DND-41 (cell line): ENCODE results near the gene DIAPH1.

ENCODE experiments used
- ATAC-seq: fragments of 200-7000 bp; cut with Tn5 transposase; 3 replicates; pipeline ENCODE4 v1.9.1; 2021; ENCODE audit warnings: low read depth; ENCODE audit not compliant: insufficient read depth
- DNase-seq: peaks from one replicate; pipeline ENCODE4 v3.0.0-alpha.2; 2020
- H2AFZ ChIP-seq: 2 replicates; pipeline ENCODE4 v1.6.0; 2012; ENCODE audit warnings: low read depth, low read length
- H3K27ac ChIP-seq: 2 replicates; pipeline ENCODE4 v1.5.1; 2012; ENCODE audit warnings: low read length, inconsistent platforms
- H3K27me3 ChIP-seq: fragments of 200-600 bp; sonication (generic); 2 replicates; pipeline ENCODE4 v1.6.0; 2012; ENCODE audit warnings: low read length, mild to moderate bottlenecking, inconsistent platforms; ENCODE audit not compliant: insufficient read depth, poor library complexity
- H3K36me3 ChIP-seq: 2 replicates; pipeline ENCODE4 v1.5.1; 2012; ENCODE audit warnings: low read length, inconsistent platforms; ENCODE audit not compliant: insufficient read depth
- H3K4me1 ChIP-seq: 2 replicates; pipeline ENCODE4 v1.5.1; 2012; ENCODE audit warnings: mild to moderate bottlenecking, low read length; ENCODE audit not compliant: insufficient read depth
- H3K4me2 ChIP-seq: 2 replicates; pipeline ENCODE4 v1.6.0; 2012; ENCODE audit warnings: mild to moderate bottlenecking, moderate library complexity, low read length, inconsistent platforms; ENCODE audit not compliant: insufficient read depth
- H3K4me3 ChIP-seq, 2 experiments: fragments of 200-600 bp in 1 of 2; shearing (Covaris generic) in 1 of 2; 2 replicates each; pipeline ENCODE4 v1.5.1; 2012 to 2016; ENCODE audit warnings: inconsistent platforms in 2 of 2, low read length in 2 of 2, mild to moderate bottlenecking in 2 of 2, low read depth in 1 of 2, moderate library complexity in 1 of 2
- H3K79me2 ChIP-seq: 2 replicates; pipeline ENCODE4 v1.6.0; 2012; ENCODE audit warnings: low read length, inconsistent platforms; ENCODE audit not compliant: insufficient read depth
- H3K9ac ChIP-seq: 2 replicates; pipeline ENCODE4 v1.6.0; 2012; ENCODE audit warnings: low read depth, mild to moderate bottlenecking, inconsistent platforms, low read length, moderate library complexity
- H3K9me3 ChIP-seq: 2 replicates; pipeline ENCODE4 v1.5.1; 2012; ENCODE audit warnings: low read length, moderate library complexity, mild to moderate bottlenecking, inconsistent platforms; ENCODE audit not compliant: insufficient read depth, severe bottlenecking
- H4K20me1 ChIP-seq: 2 replicates; pipeline ENCODE4 v1.6.0; 2012; ENCODE audit warnings: low read length; ENCODE audit not compliant: insufficient read depth
- CTCF ChIP-seq: IDR thresholded peaks from 2 replicates; pipeline ENCODE4 v1.5.1; 2012; ENCODE audit warnings: borderline replicate concordance, low read length, moderate library complexity, mild to moderate bottlenecking; ENCODE audit not compliant: poor library complexity, severe bottlenecking; ENCODE audit errors: extremely low read depth
- EZH2 ChIP-seq: IDR thresholded peaks from 3 replicates; pipeline ENCODE4 v1.6.1; 2012; ENCODE audit warnings: borderline replicate concordance, low read depth, mild to moderate bottlenecking, moderate library complexity, low read length, inconsistent platforms; ENCODE audit not compliant: severe bottlenecking

DIAPH1 gene

GRCh38 chr5:141529873-141530272 is 88.9 kb downstream of the DIAPH1 start:
- H3K9ac ChIP-seq, result no peak overlapping the region
- no peak for TF ChIP-seq CTCF
- TF ChIP-seq EZH2, result no peak
- H3K79me2 ChIP-seq, result no peaks in the 10 kb centered on the region
- H3K36me3 ChIP-seq, result peaks cover 100% of the 10 kb centered on the region
- H3K9me3 ChIP-seq, result no peaks in the 10 kb centered on the region
- no peaks in the 10 kb centered on the region for H4K20me1 ChIP-seq
- DNase-seq (no peak), ATAC-seq (no peak)
- no peak overlapping the region for H2AFZ ChIP-seq
- no peak overlapping the region for H3K4me2 ChIP-seq
- no peak overlapping the region for H3K27ac ChIP-seq
- H3K4me1 ChIP-seq, result no peaks in the 10 kb centered on the region
- no peak overlapping the region for H3K4me3 ChIP-seq
- no peaks in the 10 kb centered on the region for H3K27me3 ChIP-seq

DNA sequence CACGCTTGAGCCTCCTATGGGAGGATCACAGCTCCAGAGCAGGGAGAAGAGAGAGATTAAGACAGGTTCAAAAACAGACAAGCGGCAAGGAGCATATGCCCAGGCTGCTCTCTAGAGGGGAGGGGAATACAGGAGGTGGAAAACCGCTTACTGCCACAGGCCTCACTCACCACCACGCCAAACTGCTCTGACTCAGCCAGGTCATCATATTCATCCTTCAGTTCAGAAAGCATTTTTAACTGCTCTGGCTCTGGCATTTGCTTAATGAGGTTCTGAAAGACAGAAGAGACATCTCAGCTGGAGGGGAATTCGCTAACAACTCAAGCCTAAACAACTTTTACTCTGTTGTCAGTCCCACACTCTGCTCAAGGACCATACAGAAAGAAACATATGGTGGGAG is 89.8 kb downstream of the DIAPH1 start:
- Histone ChIP-seq H3K4me2 (no peak overlapping the region), H3K79me2 (no peaks in the 10 kb centered on the region), H3K36me3 (peaks cover 100% of the 10 kb centered on the region), H3K27me3 (no peaks in the 10 kb centered on the region), H3K27ac (no peak overlapping the region), H3K9ac (no peak overlapping the region), H3K4me3 (no peak overlapping the region), H4K20me1 (no peaks in the 10 kb centered on the region), H3K9me3 (no peaks in the 10 kb centered on the region), H3K4me1 (no peaks in the 10 kb centered on the region), H2AFZ (no peak overlapping the region)
- TF ChIP-seq CTCF (no peak), EZH2 (no peak)
- ATAC-seq (no peak), DNase-seq (no peak)

GRCh38 chr5:141528291-141528984 is 90.4 kb downstream of the DIAPH1 start:
- H3K4me2 ChIP-seq, result no peak overlapping the region

More at GRCh38 chr5:141528291-141528984, 90.4 kb downstream of the DIAPH1 start:
- ATAC-seq (no peak), DNase-seq (no peak)
- no peaks in the 10 kb centered on the region for H4K20me1 ChIP-seq
- no peak overlapping the region for H3K4me3 ChIP-seq
- no peaks in the 10 kb centered on the region for H3K79me2 ChIP-seq
- H3K9me3 ChIP-seq, result no peaks in the 10 kb centered on the region
- H3K9ac ChIP-seq, result no peak overlapping the region
- H3K27ac ChIP-seq, result no peak overlapping the region
- no peaks in the 10 kb centered on the region for H3K4me1 ChIP-seq
- no peak for TF ChIP-seq CTCF
- TF ChIP-seq EZH2, result no peak
- no peaks in the 10 kb centered on the region for H3K27me3 ChIP-seq
- no peak overlapping the region for H2AFZ ChIP-seq
- H3K36me3 ChIP-seq, result peaks cover 100% of the 10 kb centered on the region
